ENCODE data around the gene RAD51B.
A peak's percentile ranks its signal among the peaks of the same experiment; 100 is the strongest.

RAD51B gene

GRCh38 chr14:68727315-68728047, 907.9 kb downstream of the RAD51B start:
- WGBS, result 92% methylated on average over 5 of the region's 5 CpGs
- Histone ChIP-seq H3K4me3 (ENCODE audit: low read length) (no peak overlapping the region), H3K9me3 (ENCODE audit: insufficient read depth, low read depth, low read length) (no peaks in the 10 kb centered on the region), H3K9ac (ENCODE audit: low read depth, low read length) (no peak overlapping the region), H3K27me3 (ENCODE audit: insufficient read depth, low read length) (no peaks in the 10 kb centered on the region), H3K36me3 (ENCODE audit: insufficient read depth, low read length) (no peaks in the 10 kb centered on the region), H3K4me1 (ENCODE audit: insufficient read depth, low read length) (peaks cover 20% of the 10 kb centered on the region), H3K27ac (ENCODE audit: low read depth, low read length) (no peak overlapping the region)

GRCh38 chr14:68728342-68729106, 908.9 kb downstream of the RAD51B start:
- Histone ChIP-seq H3K4me3 (ENCODE audit: low read length) (no peak overlapping the region), H3K27ac (ENCODE audit: low read depth, low read length) (no peak overlapping the region), H3K9ac (ENCODE audit: low read depth, low read length) (no peak overlapping the region), H3K36me3 (ENCODE audit: insufficient read depth, low read length) (no peaks in the 10 kb centered on the region), H3K9me3 (ENCODE audit: insufficient read depth, low read depth, low read length) (no peaks in the 10 kb centered on the region), H3K27me3 (ENCODE audit: insufficient read depth, low read length) (no peaks in the 10 kb centered on the region), H3K4me1 (ENCODE audit: insufficient read depth, low read length) (peaks cover 20% of the 10 kb centered on the region)
- 95% methylated on average over 10 of the region's 10 CpGs for WGBS

DNA sequence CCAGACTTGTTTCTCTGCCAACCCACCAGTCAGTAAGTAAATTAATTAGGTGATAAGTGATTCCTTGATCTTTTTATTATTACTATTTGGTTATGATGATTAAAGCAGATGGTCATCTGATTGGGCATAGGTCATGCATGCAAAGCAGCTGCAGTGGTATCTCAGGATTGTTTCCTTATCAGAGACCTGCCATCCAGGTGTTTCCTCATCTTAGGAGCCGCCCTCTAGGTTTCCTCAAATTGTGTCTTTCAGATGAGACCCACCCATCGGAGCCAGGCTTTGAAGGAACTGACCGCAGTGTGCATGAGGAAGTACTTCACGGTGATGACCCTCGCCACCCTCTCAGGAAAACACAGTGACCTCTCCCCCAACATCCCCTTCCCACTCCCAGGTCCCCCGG, 910.0 kb downstream of the RAD51B start:
- WGBS, result 89% methylated on average over 6 of the region's 6 CpGs
- H3K36me3 ChIP-seq (ENCODE audit: insufficient read depth, low read length), result no peaks in the 10 kb centered on the region
- no peak overlapping the region for H3K27ac ChIP-seq (ENCODE audit: low read depth, low read length)
- H3K9ac ChIP-seq (ENCODE audit: low read depth, low read length), result no peak overlapping the region
- H3K4me3 ChIP-seq (ENCODE audit: low read length), result no peak overlapping the region
- peaks cover 20% of the 10 kb centered on the region for H3K4me1 ChIP-seq (ENCODE audit: insufficient read depth, low read length)
- no peaks in the 10 kb centered on the region for H3K9me3 ChIP-seq (ENCODE audit: insufficient read depth, low read depth, low read length)
- H3K27me3 ChIP-seq (ENCODE audit: insufficient read depth, low read length), result no peaks in the 10 kb centered on the region

- Histone ChIP-seq H3K27ac (ENCODE audit: low read depth, low read length) (no peak overlapping the region; the same call in 1 of the 2 replicates), H3K9ac (ENCODE audit: low read depth, low read length) (no peak overlapping the region), H3K4me3 (ENCODE audit: low read length) (no peak overlapping the region), H3K27me3 (ENCODE audit: insufficient read depth, low read length) (no peaks in the 10 kb centered on the region), H3K36me3 (ENCODE audit: insufficient read depth, low read length) (no peaks in the 10 kb centered on the region), H3K9me3 (ENCODE audit: insufficient read depth, low read depth, low read length) (no peaks in the 10 kb centered on the region), H3K4me1 (ENCODE audit: insufficient read depth, low read length) (peaks cover 20% of the 10 kb centered on the region)
- 93% methylated on average over 3 of the region's 3 CpGs for WGBS
These were observed 910.8 kb downstream of the RAD51B start for GRCh38 chr14:68730348-68730747.

GRCh38 chr14:68730811-68731425, 911.3 kb downstream of the RAD51B start:
- H3K9ac ChIP-seq (ENCODE audit: low read depth, low read length), result no peak overlapping the region
- no peaks in the 10 kb centered on the region for H3K27me3 ChIP-seq (ENCODE audit: insufficient read depth, low read length)
- peaks cover 20% of the 10 kb centered on the region for H3K4me1 ChIP-seq (ENCODE audit: insufficient read depth, low read length)
- WGBS, result 24% methylated on average over 8 of the region's 8 CpGs
- H3K9me3 ChIP-seq (ENCODE audit: insufficient read depth, low read depth, low read length), result no peaks in the 10 kb centered on the region
- 0 out of 2 replicates have a peak overlapping the region, but pooled peaks have one; percentile 7 for H3K4me3 ChIP-seq (ENCODE audit: low read length)
- no peaks in the 10 kb centered on the region for H3K36me3 ChIP-seq (ENCODE audit: insufficient read depth, low read length)
- H3K27ac ChIP-seq (ENCODE audit: low read depth, low read length), result peak overlapping the region; percentile 27; the same call in 1 of the 2 replicates

DNA sequence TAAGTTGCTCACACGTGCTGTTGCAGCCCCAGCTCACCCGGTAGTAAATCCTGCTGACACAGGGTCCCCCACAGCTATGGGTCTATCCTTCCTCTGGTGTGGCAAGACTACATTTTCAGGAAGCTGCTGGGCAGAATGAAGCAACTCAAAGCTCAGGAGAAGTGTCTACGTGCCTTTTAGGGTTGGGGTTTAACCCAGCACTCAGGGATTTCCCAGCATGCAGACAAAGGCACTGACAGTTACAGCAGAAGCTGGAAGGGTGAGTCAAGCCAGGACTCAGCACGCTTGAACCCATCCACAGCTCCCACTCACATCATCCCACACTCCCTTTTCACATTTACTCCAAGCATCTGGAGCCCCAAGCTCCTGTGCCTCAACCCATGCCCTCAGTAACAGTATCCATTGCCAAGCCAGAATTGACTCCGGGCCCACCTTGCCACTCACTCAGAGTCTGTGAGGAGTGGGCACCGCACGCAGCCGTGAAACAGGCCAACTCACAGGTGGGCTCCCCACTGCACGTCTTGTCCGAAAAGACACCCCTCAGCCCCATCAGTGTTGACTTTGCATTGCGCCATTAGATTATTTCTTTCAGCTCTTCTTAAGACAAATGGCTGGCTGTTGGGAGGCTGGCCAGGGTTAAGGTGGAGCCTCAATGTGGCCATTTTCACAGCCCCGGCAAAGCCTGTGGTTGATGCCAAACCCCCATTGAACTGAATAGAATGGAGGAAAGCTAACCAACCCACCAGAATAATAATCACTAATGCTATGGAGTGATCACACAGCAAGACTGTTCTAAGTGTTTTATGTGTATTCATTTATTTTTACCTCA, 913.7 kb downstream of the RAD51B start:
- Histone ChIP-seq H3K9me3 (ENCODE audit: insufficient read depth, low read depth, low read length) (no peaks in the 10 kb centered on the region), H3K27me3 (ENCODE audit: insufficient read depth, low read length) (no peaks in the 10 kb centered on the region), H3K4me1 (ENCODE audit: insufficient read depth, low read length) (peaks cover 24% of the 10 kb centered on the region), H3K4me3 (ENCODE audit: low read length) (no peak overlapping the region), H3K36me3 (ENCODE audit: insufficient read depth, low read length) (no peaks in the 10 kb centered on the region), H3K27ac (ENCODE audit: low read depth, low read length) (no peak overlapping the region), H3K9ac (ENCODE audit: low read depth, low read length) (no peak overlapping the region)
- WGBS, result 90% methylated on average over 12 of the region's 12 CpGs

DNA sequence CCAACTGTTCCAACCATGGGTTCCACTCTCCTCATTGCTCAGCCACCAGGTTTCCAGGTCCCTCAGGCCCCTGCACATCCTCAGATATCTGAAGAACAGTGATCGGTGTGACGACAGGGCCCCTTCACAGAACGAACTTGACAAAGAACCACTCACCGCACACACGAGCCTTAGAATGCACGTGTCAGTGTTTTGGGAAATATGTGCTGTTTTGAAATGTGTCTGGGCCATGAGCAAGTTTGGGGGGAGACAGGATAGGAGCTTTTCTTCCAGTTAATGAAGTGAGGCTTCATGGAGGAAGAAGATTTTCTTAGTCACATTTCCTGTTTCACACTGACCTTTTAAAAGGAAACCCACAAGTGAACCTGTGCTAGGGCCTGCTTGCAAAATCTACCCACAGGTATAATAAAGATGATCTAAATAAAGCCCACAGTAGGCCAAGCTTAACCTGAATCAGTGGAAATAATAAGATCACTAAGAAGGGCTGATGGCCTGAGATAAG, 914.7 kb downstream of the RAD51B start:
- Histone ChIP-seq H3K9ac (ENCODE audit: low read depth, low read length) (no peak overlapping the region), H3K4me1 (ENCODE audit: insufficient read depth, low read length) (peaks cover 24% of the 10 kb centered on the region), H3K36me3 (ENCODE audit: insufficient read depth, low read length) (no peaks in the 10 kb centered on the region), H3K27ac (ENCODE audit: low read depth, low read length) (no peak overlapping the region), H3K27me3 (ENCODE audit: insufficient read depth, low read length) (no peaks in the 10 kb centered on the region), H3K4me3 (ENCODE audit: low read length) (no peak overlapping the region), H3K9me3 (ENCODE audit: insufficient read depth, low read depth, low read length) (no peaks in the 10 kb centered on the region)
- WGBS, result 95% methylated on average over 6 of the region's 6 CpGs

GRCh38 chr14:68735856-68736255, 916.3 kb downstream of the RAD51B start:
- WGBS, result 90% methylated on average over 4 of the region's 4 CpGs
- H3K27me3 ChIP-seq (ENCODE audit: insufficient read depth, low read length), result no peaks in the 10 kb centered on the region
- no peaks in the 10 kb centered on the region for H3K9me3 ChIP-seq (ENCODE audit: insufficient read depth, low read depth, low read length)
- no peak overlapping the region for H3K27ac ChIP-seq (ENCODE audit: low read depth, low read length)
- H3K4me1 ChIP-seq (ENCODE audit: insufficient read depth, low read length), result peaks cover 17% of the 10 kb centered on the region
- H3K4me3 ChIP-seq (ENCODE audit: low read length), result no peak overlapping the region
- H3K9ac ChIP-seq (ENCODE audit: low read depth, low read length), result no peak overlapping the region
- H3K36me3 ChIP-seq (ENCODE audit: insufficient read depth, low read length), result no peaks in the 10 kb centered on the region

DNA sequence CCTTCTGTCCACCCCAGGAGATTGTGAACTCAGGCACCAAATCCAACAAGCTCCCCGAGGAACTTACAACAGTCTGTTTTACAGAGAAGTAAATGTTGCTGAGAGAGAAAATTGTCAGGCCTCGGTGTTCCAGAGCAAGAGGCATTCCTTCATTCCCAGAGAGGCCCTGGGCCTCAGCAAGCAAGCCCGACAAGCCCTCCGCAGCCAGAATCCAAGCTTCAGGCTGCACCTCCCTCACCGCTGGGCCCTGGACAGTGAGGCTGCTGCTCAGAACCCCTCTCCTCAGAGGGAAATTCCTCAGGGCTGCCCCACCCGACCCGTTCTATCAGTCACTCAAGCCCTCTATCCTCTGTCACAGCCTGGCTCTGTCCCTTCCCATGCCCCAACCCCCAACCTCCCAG, 916.9 kb downstream of the RAD51B start:
- H3K9ac ChIP-seq (ENCODE audit: low read depth, low read length), result no peak overlapping the region
- no peaks in the 10 kb centered on the region for H3K36me3 ChIP-seq (ENCODE audit: insufficient read depth, low read length)
- no peak overlapping the region for H3K27ac ChIP-seq (ENCODE audit: low read depth, low read length)
- H3K4me3 ChIP-seq (ENCODE audit: low read length), result no peak overlapping the region
- H3K4me1 ChIP-seq (ENCODE audit: insufficient read depth, low read length), result peaks cover 11% of the 10 kb centered on the region
- H3K9me3 ChIP-seq (ENCODE audit: insufficient read depth, low read depth, low read length), result peaks cover 5% of the 10 kb centered on the region
- H3K27me3 ChIP-seq (ENCODE audit: insufficient read depth, low read length), result no peaks in the 10 kb centered on the region
- WGBS, result 59% methylated on average over 7 of the region's 7 CpGs

DNA sequence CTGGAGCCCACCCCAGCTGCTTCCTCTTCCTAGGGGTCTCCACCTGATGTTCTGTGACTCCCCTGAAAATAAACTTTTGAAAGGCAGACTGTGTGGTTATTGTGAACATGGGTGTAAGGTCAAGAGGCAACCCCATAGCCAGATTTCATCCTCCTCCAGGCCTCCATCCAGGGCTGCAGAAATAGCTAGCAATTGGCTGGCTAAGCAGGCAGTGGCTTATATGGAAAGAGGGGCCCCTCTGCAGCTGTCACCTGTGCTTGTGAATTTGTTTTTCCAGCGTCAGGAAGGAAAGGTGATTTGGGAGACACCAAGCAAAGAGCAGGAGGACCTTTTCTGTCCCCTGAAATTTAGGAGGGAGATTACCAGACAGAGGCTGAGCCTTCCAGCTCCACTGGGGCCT, 917.5 kb downstream of the RAD51B start:
- no peak overlapping the region for H3K27ac ChIP-seq (ENCODE audit: low read depth, low read length)
- no peak overlapping the region for H3K9ac ChIP-seq (ENCODE audit: low read depth, low read length)
- H3K27me3 ChIP-seq (ENCODE audit: insufficient read depth, low read length), result no peaks in the 10 kb centered on the region
- H3K4me1 ChIP-seq (ENCODE audit: insufficient read depth, low read length), result peaks cover 5% of the 10 kb centered on the region; the same call in 1 of the 2 replicates
- no peaks in the 10 kb centered on the region for H3K36me3 ChIP-seq (ENCODE audit: insufficient read depth, low read length)
- H3K9me3 ChIP-seq (ENCODE audit: insufficient read depth, low read depth, low read length), result peaks cover 5% of the 10 kb centered on the region
- no peak overlapping the region for H3K4me3 ChIP-seq (ENCODE audit: low read length)
- 84% methylated on average over 1 of the region's 1 CpG for WGBS

Measured in HUES64 (cell line).